GM21576 (cell line): ENCODE results near the gene ARMC12.

ENCODE experiments used
- ATAC-seq: cut with Tn5 transposase; IDR thresholded peaks from one replicate; pipeline ENCODE4 v1.9.1; 2021; ENCODE audit warnings: mild to moderate bottlenecking, moderate library complexity; ENCODE audit not compliant: unreplicated experiment

ARMC12 gene

DNA sequence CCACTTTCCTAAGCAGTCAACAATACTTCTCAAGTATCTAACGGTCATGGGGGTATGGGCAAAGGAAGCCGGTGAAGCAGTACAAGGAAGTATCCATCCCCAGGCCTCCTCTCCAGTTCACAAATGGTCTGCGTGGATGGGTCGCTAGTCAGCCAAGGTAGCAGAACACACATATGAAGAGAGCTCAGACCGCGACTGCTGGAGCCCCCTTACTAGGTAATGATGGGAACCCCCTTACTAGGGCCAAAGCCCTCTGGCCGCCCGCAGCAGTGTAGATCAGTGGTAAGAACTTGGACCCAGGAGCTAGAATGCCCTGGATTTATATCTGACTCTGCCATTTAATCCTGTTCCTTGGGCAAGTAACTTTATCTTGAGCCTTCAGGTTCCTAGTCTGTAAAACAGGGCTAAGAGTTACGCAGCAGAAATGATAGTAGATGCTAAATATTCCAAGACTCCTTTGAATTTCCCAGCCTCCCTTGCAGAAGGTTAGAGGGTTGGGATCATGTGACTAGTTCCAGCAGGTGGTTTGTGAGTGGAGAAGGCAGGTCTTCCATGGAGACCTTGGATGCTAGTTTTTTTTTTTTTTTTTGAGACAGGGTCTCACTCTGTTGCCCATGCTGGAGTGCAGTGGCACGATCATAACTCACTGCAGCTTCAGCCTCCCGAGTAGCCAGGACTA lies 37.4 kb downstream of the ARMC12 start:
- ATAC-seq, result no peak

DNA sequence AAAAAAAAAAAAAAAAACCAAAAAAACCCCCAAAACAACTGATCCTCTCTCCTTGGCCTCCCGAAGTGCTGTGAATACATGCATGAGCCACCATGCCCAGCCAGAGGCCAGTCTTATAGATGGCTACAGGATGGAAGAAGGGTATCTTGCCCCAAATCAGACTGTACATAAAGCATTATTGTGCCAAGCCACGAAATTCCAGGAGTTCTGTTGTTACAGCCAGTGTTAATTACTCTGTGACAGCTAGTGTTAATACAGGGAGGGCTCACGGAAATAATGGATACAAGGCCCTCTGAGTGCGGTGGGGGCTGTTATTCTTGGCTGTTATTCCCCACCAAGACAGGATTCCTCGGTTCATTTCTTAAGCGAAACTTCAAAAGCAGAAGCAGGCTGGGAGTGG lies 38.2 kb downstream of the ARMC12 start:
- no peak for ATAC-seq

DNA sequence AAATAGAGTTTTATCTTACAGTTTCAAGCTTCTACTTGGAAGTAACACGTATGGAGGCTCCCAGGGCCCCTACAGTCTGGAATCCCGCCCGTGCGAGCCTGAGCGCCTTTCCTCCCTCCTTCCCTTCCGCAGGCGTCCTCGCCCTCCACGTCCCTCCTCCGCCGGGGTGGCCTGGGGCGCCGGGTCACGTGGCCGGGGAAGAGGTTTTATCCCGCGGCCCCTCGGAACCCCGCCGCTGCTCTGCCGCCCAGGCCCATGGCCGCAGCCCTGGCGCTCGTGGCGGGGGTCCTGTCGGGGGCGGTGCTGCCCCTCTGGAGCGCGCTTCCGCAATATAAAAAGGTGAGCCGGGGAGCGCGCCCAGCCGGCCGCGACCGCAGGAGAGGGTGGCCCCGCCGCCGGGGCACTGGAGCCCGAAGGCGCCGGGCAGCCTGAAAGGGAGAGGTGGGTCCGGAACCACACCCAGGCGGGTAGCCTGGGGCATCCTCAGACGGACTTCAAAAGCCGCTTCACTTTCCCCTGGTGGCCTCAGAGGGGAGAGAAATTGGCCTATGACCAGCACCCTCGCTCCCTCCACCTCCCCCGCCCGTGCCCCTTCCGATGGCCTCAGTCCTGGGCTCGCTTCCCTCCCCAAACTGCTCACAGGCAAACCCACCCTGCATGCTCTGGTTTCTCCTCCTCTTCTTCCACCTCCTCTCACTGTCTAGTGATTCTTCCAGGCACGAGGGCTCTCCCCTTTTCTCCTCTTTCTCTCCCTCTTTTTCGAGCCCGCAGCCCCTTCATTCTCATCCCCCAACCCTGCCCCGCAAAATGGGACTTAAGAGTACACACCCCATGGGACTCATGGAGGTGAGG lies 39.8 kb downstream of the ARMC12 start, which contains the start of gene CLPSL2:
Gene CLPSL2 (plus strand): TSS at position 235 of the 852 bp plus-strand sequence. CDS start 21 bp downstream, at position 256.
- no peak for ATAC-seq

DNA sequence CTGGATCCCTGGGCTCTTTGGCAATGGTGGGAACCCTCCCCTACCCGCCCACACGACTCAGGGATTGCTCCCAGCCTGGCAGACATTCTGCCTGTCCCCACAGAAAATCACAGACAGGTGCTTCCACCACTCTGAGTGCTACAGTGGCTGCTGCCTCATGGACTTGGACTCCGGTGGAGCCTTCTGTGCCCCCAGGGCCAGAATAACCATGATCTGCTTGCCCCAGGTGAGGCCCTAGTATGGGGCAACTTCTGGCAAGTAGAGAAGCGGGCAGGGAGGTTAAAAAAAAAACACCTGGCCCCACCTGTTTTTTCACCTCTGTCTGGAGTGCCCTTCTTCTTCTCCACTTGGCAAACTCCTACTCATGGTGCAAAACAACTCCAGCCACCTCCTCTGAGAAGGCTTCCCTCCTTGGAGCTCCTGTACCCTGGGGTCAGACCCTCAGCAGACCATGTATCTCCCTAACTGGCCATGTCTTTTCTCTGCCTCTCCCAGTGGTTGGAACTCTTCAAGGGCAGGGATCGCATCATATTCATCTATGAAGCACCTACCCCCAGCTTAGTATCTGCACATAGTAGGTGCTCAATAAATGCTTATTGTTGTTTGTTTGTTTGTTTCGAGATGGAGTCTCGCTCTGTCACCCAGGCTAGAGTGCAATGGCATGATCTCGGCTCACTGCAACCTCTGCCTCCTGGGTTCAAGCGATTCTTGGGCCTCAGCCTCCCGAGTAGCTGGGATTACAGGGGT lies 40.7 kb downstream of the ARMC12 start:
- ATAC-seq, result no peak

DNA sequence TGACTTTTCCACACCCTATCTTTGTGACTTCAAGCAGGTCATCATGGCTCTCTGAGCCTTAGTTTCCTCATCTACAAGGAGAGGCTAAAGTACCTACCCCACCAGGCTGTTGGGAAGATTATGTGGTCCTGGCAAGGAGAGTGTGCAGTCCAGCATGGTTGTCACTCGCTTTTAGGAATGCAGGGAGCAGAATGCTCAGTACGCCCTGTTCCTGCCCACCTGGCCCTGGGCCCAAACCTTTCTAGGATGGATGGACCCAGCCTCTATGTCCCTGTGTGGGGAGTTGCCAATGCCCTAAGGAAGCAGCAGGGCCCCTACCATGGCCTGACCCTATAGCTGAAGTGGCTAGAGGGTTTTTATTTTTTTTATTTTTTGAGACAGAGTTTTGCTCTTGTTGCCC lies 41.6 kb downstream of the ARMC12 start:
- ATAC-seq, result no peak

DNA sequence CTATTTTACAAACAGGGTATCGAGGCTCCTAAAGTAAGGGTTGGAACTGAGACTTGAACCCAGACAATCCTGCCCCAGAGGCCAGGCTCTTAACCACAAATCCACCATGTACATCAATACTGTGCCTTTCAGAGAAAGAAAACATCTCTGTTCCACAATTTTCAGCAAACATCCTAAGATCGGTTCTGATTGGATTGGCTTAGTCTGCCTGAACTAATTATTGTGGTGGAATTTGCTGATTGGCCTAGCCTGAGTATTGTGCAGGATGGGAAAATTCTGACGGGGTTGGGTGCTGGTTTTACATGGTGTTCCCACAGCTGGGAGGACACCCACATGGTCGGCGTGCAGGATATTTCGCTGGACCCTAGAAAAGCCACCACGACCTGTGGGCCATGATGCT lies 43.9 kb downstream of the ARMC12 start, which contains the start of gene CLPSL1:
Gene CLPSL1 (plus strand): TSS at position 301 of the 400 bp plus-strand sequence. CDS start 92 bp downstream, at position 393.
- no peak for ATAC-seq

DNA sequence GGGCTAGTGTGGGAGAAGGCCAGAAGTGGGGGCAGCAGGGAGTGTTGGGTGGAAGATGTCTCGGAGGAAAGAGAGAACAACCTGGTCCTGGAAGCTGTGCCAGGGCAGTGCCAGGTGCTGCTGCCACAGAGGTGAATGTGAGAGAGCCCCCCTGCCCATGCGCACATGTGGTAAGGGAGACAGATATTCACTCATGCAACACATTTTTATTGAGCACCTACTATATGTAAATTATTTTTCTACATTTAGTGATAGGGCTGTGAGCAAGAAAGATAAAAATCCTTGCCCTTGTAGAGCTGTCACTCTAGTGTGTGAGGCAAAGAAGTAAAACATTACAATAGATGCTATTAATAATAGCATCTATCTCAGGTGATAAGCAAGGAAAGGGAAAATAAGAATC lies 44.5 kb downstream of the ARMC12 start:
- no peak for ATAC-seq

DNA sequence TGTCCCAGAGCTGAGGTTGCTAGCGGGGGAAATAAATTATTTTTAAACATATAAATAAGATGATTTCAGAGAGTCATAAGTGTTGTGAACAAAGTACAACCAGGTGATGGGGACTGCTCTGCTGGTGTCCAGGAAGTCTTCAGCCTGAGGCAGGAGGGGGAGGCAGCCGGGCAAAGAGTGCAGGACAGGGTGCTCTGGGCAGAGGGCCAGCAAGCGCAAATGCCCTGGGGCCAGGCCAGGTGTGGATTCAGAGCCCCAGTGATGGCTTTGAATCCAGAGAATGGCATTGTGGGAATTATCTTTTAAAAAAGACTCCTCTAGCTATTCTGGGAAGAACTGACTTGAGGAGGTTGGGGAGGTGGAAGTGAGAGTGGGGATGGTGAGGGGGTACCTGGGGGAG lies 45.6 kb downstream of the ARMC12 start:
- ATAC-seq, result no peak

DNA sequence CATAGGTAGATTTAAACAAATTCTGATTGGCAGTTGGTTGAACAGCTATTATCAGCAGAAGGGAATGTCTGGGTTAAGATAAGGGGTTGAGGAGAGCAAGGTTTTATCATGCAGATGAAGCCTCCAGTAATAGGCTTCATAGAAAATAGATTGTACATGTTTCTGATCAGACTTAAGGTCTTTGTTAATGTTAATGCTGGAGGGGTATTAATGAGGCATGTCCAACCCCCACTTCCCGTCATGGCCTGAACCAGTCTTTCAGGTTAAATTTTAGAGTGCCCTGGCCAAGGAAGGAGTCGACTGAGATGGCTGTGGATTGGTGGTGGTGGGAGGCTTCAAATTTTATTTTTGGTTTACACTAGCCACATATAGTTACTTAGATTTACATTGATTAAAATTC lies 47.4 kb downstream of the ARMC12 start:
- ATAC-seq, result no peak

DNA sequence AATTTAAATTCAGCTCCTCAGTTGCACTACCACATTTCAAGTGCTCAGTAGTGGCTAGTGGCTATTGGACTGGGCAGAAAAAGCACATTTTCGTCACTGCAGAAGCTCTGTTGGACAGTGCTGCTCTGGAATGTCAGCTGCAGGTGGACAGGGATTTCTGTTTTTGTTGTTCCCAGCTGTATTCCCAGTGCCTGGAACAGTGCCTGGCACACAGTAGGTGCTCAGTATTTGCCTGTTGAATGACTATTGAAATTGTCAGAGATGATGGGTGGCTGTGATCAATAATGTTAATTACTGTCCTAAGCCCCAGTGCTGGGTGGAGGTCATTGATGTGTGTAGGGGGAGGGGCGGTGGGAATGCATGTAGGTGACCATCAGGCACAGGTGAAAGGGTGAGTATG lies 49.4 kb downstream of the ARMC12 start:
- ATAC-seq, result no peak

DNA sequence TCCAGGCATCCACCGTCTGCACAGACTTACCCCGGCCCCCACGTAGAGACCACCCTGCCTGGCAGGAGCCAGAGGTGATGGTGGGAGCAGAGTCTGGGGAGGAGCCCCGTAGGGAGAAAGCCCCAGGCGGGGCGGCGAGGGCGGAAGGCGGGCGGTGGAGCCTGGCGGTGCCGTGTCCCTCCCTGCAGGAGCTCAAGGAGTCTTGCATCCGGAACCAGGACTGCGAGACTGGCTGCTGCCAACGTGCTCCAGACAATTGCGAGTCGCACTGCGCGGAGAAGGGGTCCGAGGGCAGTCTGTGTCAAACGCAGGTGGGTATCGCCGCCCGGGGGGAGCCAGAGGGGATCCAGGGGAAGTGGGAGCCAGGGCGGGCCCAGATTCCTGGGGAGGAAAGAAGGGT lies 50.0 kb downstream of the ARMC12 start:
- no peak for ATAC-seq

DNA sequence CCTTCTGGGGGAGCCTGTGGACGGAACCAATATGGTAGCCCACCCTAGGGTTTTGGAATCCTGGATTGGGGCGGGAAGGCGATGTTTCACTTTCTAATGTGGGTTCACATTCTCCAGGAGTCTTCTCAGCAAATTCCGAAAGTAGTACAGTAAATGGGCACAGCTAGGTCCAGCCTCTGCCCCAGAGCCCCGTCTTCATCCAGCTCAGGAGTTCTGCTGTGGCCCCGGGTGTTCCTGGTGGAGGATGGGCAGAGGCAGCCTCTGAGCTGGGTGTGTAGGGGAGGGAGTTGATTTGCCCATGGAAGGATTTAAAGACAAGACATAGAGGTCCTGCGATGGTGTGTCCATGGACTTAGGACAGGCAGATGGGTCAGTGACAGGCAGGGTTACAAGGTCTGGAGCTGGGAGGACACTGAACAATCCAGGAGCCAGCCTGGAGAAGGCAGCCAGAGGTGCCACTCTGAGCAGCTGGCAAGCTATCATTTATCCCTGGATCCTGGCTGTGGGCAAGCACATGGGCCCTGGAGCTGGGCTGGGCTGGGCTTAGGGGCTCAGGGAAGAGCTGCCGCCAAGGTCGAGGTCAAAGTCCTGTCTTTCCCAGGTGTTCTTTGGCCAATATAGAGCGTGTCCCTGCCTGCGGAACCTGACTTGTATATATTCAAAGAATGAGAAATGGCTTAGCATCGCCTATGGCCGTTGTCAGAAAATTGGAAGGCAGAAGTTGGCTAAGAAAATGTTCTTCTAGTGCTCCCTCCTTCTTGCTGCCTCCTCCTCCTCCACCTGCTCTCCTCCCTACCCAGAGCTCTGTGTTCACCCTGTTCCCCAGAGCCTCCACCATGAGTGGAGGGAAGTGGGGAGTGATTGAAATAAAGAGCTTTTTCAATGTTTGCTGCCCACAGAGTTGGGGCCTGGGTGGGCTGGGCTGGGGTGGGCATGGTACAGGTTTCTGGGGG lies 50.7 kb downstream of the ARMC12 start:
- ATAC-seq, result no peak

DNA sequence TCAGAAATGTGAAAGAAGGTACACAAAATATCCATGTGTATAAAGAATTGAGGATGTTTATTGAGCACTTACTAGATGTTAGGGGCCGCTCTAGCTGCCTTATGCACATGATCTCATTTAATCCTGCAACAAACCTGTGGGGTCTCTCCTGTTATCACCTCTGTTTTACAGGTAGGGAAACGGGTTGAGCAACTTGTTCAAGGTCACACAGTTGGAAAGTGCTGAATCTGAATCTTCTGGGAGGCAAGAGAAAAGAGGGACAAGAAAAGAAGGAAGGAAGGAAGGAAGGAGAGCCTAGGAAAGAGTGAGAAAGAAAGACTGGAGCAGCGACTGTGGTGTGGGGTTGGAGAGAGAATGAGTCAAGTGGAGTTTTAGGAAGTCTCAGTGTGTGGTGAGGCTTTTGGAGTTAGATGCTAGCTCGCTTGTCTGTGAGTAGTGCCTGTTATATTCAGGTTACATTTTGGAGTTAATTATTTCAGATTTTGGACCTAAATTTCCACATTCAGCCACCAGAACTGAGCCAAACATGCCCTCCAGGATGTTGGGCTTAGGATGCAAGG lies 51.7 kb downstream of the ARMC12 start:
- ATAC-seq, result no peak

DNA sequence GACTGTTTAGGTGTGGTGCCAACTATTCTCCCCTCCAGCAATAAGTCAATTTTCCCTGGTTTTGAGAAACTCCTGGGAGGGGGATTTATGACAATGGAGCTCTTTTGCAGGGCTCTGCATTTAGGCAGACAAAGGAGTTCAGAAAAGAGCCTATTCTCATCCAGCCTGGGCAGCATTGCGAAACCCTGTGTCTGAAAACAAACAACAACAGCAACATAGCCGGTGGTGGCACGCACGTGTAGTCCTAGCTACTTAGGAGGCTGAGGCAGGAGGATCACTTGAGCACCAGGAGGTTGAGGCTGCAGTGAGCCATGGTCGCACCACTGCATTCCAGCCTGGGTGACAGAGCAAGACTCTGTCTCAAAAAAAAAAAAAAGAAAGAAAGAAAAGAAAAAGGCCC lies 53.9 kb downstream of the ARMC12 start:
- ATAC-seq, result no peak

DNA sequence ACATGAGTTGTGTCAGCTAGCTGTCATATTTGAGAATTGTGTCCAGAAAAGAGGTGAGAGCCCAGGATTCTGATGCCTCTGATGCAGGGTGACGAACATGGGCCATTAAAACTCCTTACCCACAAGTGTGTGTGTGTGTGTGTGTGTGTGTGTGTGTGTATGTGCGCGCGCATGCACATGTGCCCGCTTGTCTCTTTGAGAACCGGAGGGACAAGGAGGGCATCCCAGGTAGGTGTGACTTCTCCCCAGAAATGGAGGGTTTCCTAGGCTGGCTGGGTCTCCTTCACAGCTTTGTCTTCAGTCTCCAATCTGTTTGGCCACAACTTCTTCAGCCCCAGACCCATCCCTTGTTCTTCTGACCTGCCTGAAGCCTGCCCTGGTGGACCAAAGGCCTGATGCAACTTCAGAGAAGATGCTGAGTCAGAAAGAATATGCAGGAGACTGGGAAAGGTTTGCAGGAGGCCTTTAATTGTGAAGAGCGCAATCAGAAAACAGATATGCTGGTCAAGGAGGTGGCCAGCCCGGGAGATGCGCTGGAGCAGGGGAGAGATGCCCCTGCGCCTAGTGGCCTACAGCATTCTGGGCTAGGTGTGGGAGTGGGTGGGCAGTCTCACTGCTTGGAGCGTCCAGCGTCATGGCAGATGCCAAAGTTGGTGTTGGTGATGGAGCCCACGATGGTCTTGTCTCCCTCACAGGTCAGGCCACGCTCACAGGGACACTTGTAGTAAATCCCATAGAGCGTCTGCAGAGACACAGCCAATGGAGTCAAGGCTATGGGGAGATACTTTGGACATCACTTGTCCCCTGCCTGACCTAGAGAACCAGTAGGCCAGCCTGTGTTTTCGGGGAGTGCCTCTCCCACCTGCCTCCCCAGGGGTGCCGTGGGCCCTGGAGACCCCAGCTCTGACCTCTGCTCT lies 58.0 kb downstream of the ARMC12 start:
- ATAC-seq, result no peak

DNA sequence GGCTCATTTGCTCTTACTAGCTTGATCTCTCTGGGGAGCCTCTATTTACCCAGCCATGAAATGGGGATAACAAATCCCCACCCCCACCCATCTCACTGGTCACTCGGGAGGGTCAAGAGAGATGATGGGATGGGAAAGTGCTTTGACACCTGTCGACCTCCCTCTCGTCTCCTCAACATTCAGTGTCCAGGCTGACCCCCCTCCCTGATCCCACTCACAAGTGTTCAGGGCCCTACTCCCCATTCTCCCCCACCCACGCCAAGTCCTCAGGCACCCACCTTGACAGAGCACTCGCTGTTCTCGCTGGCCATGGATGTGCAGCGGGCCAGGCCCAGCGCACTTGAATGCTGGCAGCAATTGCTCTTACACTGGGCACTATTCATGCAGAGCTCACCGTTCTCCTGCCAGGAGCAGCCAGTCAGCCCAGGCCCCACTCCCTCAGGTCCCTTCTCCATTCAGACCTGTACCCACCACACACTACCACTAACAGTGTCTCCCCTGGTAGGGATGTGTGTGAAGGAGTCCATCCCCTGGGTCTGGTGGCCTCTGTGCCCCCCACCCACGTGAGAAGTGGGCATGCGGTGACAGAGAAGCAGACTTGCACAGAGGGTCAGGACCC lies 58.7 kb downstream of the ARMC12 start:
- ATAC-seq, result no peak

DNA sequence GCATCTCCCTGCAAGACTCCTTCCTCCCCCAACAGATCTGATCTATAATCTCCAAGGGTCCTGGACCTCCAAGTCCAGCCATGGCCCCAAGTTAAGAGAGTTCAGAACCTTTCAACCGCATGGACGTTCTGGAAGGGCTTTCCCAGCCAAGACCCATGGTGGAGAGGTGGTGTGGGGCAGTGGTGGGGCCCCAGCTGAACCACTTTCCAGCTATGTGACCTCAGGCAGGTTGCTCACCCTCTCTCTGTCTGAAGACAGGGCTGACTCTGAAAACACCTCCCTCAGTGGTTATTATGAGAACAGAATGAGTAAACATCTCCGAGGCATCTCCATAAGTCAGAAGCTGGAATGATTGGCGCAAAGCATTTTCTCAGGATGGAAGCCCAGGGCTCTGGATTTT lies 59.4 kb downstream of the ARMC12 start:
- no peak for ATAC-seq

DNA sequence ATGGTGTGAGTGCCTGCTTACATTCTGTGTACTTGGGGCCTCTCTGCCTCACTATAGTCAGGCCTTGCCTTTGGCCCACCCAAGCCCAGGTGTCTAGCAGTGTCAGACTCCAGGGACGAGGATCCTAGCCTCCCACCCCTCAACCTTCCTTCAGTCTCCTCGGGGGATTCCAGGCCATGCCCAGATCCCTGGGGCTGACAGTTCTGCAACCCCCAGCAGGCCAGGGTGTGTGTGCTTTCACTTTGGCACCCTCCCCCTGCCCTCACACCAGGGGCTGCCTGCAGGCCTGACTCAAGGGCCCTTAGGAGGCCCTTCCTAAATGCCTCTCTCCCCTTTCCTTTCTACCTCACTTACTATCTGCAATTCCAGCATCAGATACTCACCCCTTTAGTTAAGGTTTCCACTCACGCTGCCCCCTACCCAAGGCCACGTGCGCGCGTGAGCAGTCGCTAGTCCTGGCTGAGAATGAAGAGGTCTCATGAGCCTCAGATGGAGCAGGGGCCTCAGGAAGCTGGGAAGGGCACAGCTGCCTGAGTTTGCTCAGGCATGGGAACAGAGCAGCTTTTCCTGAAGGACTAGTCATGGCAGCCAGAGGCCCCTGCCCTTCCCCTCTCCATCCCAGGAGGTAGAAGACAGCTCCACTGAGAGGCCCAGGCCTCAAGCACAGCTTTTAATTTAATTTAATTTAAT lies 61.1 kb downstream of the ARMC12 start:
- ATAC-seq, result no peak
